ENCODE measurements around the gene ANGPTL7. TPM values are rescaled to one million over a fixed set of nuclear protein-coding genes. Genes with fewer than 3 reads are reported as not detected.
"Not testable (repeated sequence)": the region's sequence is repeated elsewhere in the genome, so short reads cannot be mapped to it uniquely, and the experiment has no call there.

ANGPTL7 gene
- polyA plus RNA-seq, 3 donors from 2014 or later, result not detected

GRCh38 chr1:11156441-11156840 is 32.7 kb upstream of the ANGPTL7 start:
- Mint-ChIP-seq H3K4me3 (no peak overlapping the region), H3K27ac (no peak overlapping the region), H3K36me3 (peaks cover 18 to 36% (median 23%) of the 10 kb centered on the region in 3 donors), H3K9me3 (no peaks in the 10 kb centered on the region), H3K4me1 (peaks cover 0 to 1% of the 10 kb centered on the region in 2 donors), H3K27me3 (ENCODE audit: low read depth in 3 of 3) (peaks cover 0 to 1% (median 0%) of the 10 kb centered on the region in 3 donors)
- DNase-seq, result no peak

GRCh38 chr1:11156963-11157362 is 32.2 kb upstream of the ANGPTL7 start:
- no peak for DNase-seq
- H3K4me1 Mint-ChIP-seq, result peaks cover 0 to 1% of the 10 kb centered on the region in 2 donors
- peaks cover 18 to 35% (median 23%) of the 10 kb centered on the region in 3 donors for H3K36me3 Mint-ChIP-seq
- H3K4me3 Mint-ChIP-seq, result no peak overlapping the region
- H3K27me3 Mint-ChIP-seq (ENCODE audit: low read depth in 3 of 3), result peaks cover 0 to 1% (median 0%) of the 10 kb centered on the region in 3 donors
- no peaks in the 10 kb centered on the region for H3K9me3 Mint-ChIP-seq
- no peak overlapping the region for H3K27ac Mint-ChIP-seq

- DNase-seq, result no peak
- peaks cover 0 to 1% of the 10 kb centered on the region in 2 donors for H3K4me1 Mint-ChIP-seq
- H3K27ac Mint-ChIP-seq, result no peak overlapping the region
- no peak overlapping the region for H3K4me3 Mint-ChIP-seq
- H3K27me3 Mint-ChIP-seq (ENCODE audit: low read depth in 3 of 3), result peaks cover 0 to 1% (median 0%) of the 10 kb centered on the region in 3 donors
- H3K9me3 Mint-ChIP-seq, result no peaks in the 10 kb centered on the region
- H3K36me3 Mint-ChIP-seq, result peaks cover 18 to 32% (median 23%) of the 10 kb centered on the region in 3 donors
Observed at GRCh38 chr1:11157394-11157793, 31.8 kb upstream of the ANGPTL7 start.

- DNase-seq, result no peak
- Mint-ChIP-seq H3K27ac (no peak overlapping the region), H3K4me1 (peaks cover 0 to 1% of the 10 kb centered on the region in 2 donors), H3K4me3 (no peak overlapping the region), H3K36me3 (peaks cover 14 to 28% (median 21%) of the 10 kb centered on the region in 3 donors), H3K9me3 (no peaks in the 10 kb centered on the region), H3K27me3 (ENCODE audit: low read depth in 3 of 3) (peaks cover 0 to 1% (median 0%) of the 10 kb centered on the region in 3 donors)
Observed at GRCh38 chr1:11157867-11158266, 31.3 kb upstream of the ANGPTL7 start.

GRCh38 chr1:11158291-11158690 is 30.9 kb upstream of the ANGPTL7 start:
- Mint-ChIP-seq H3K4me3 (no peak overlapping the region), H3K4me1 (peaks cover 0 to 1% of the 10 kb centered on the region in 2 donors), H3K36me3 (peaks cover 11 to 24% (median 17%) of the 10 kb centered on the region in 3 donors)

GRCh38 chr1:11158720-11159321 is 30.3 kb upstream of the ANGPTL7 start:
- peaks cover 0 to 1% (median 0%) of the 10 kb centered on the region in 3 donors for H3K27me3 Mint-ChIP-seq (ENCODE audit: low read depth in 3 of 3)
- H3K36me3 Mint-ChIP-seq, result peaks cover 11 to 28% (median 17%) of the 10 kb centered on the region in 3 donors
- peaks cover 0 to 1% of the 10 kb centered on the region in 2 donors for H3K4me1 Mint-ChIP-seq
- H3K4me3 Mint-ChIP-seq, result no peak overlapping the region
- no peak for DNase-seq
- no peaks in the 10 kb centered on the region for H3K9me3 Mint-ChIP-seq
- H3K27ac Mint-ChIP-seq, result no peak overlapping the region

More at GRCh38 chr1:11158291-11158690, 30.9 kb upstream of the ANGPTL7 start:
- DNase-seq, result no peak
- Mint-ChIP-seq H3K9me3 (no peaks in the 10 kb centered on the region), H3K27ac (peak overlapping the region in 1 of 6 donors; percentile 30), H3K27me3 (ENCODE audit: low read depth in 3 of 3) (peaks cover 0 to 1% (median 0%) of the 10 kb centered on the region in 3 donors)

- H3K36me3 Mint-ChIP-seq, result peaks cover 0 to 14% (median 6%) of the 10 kb centered on the region in 3 donors
- not testable (repeated sequence) for H3K27ac Mint-ChIP-seq; H3K4me1 Mint-ChIP-seq; H3K27me3 Mint-ChIP-seq (ENCODE audit: low read depth in 3 of 3); DNase-seq; H3K4me3 Mint-ChIP-seq; H3K9me3 Mint-ChIP-seq
Observed at GRCh38 chr1:11162752-11163151, 26.4 kb upstream of the ANGPTL7 start.

GRCh38 chr1:11166744-11167143 is 22.4 kb upstream of the ANGPTL7 start:
- H3K27me3 Mint-ChIP-seq (ENCODE audit: low read depth in 3 of 3); H3K4me3 Mint-ChIP-seq; H3K9me3 Mint-ChIP-seq; DNase-seq; H3K27ac Mint-ChIP-seq; H3K4me1 Mint-ChIP-seq: not testable (repeated sequence)
- H3K36me3 Mint-ChIP-seq, result peaks cover 0 to 12% (median 6%) of the 10 kb centered on the region in 3 donors

- Mint-ChIP-seq H3K4me3 (no peak overlapping the region), H3K27ac (peak overlapping the region in 2 of 6 donors; percentile 48 to 51), H3K36me3 (peaks cover 0 to 10% (median 8%) of the 10 kb centered on the region in 3 donors), H3K27me3 (ENCODE audit: low read depth in 3 of 3) (peaks cover 2 to 7% (median 3%) of the 10 kb centered on the region in 3 donors), H3K9me3 (no peaks in the 10 kb centered on the region), H3K4me1 (peaks cover 0 to 4% of the 10 kb centered on the region in 2 donors)
- DNase-seq, result no peak
Observed at GRCh38 chr1:11168731-11169130, 20.4 kb upstream of the ANGPTL7 start.

- no peaks in the 10 kb centered on the region for H3K9me3 Mint-ChIP-seq
- DNase-seq, result no peak
- peaks cover 0 to 10% (median 8%) of the 10 kb centered on the region in 3 donors for H3K36me3 Mint-ChIP-seq
- H3K4me1 Mint-ChIP-seq, result peaks cover 0 to 5% of the 10 kb centered on the region in 2 donors
- H3K27me3 Mint-ChIP-seq (ENCODE audit: low read depth in 3 of 3), result peaks cover 2 to 8% (median 3%) of the 10 kb centered on the region in 3 donors
- peak overlapping the region in 2 of 6 donors; percentile 16 to 58 for H3K27ac Mint-ChIP-seq
- H3K4me3 Mint-ChIP-seq, result no peak overlapping the region
Observed at GRCh38 chr1:11169202-11169601, 20.0 kb upstream of the ANGPTL7 start.

- Mint-ChIP-seq H3K36me3 (peaks cover 0 to 10% (median 8%) of the 10 kb centered on the region in 3 donors), H3K9me3 (no peaks in the 10 kb centered on the region), H3K4me3 (no peak overlapping the region), H3K27me3 (ENCODE audit: low read depth in 3 of 3) (peaks cover 2 to 8% (median 3%) of the 10 kb centered on the region in 3 donors), H3K4me1 (peaks cover 0 to 5% of the 10 kb centered on the region in 2 donors), H3K27ac (no peak overlapping the region)
- DNase-seq, result no peak
Observed at GRCh38 chr1:11170102-11170501, 19.1 kb upstream of the ANGPTL7 start.

- Mint-ChIP-seq H3K4me1 (peaks cover 0 to 5% of the 10 kb centered on the region in 2 donors), H3K9me3 (no peaks in the 10 kb centered on the region), H3K27me3 (ENCODE audit: low read depth in 3 of 3) (peaks cover 0 to 8% (median 2%) of the 10 kb centered on the region in 3 donors), H3K36me3 (peaks cover 4 to 5% (median 4%) of the 10 kb centered on the region in 3 donors), H3K4me3 (no peak overlapping the region), H3K27ac (peak overlapping the region in 2 of 6 donors; percentile 55 to 59)
- DNase-seq, result no peak
Observed at GRCh38 chr1:11174261-11174942, 14.8 kb upstream of the ANGPTL7 start.

- Mint-ChIP-seq H3K4me3 (no peak overlapping the region), H3K36me3 (peaks cover 4 to 15% (median 4%) of the 10 kb centered on the region in 3 donors), H3K27ac (no peak overlapping the region)
Observed at GRCh38 chr1:11175461-11175860, 13.7 kb upstream of the ANGPTL7 start.

GRCh38 chr1:11176081-11176706 is 13.0 kb upstream of the ANGPTL7 start:
- no peak for DNase-seq
- peaks cover 0 to 8% (median 2%) of the 10 kb centered on the region in 3 donors for H3K27me3 Mint-ChIP-seq (ENCODE audit: low read depth in 3 of 3)
- peaks cover 4 to 16% (median 8%) of the 10 kb centered on the region in 3 donors for H3K36me3 Mint-ChIP-seq
- peak overlapping the region in 1 of 6 donors; percentile 19 for H3K27ac Mint-ChIP-seq
- no peaks in the 10 kb centered on the region for H3K9me3 Mint-ChIP-seq
- H3K4me3 Mint-ChIP-seq, result no peak overlapping the region
- H3K4me1 Mint-ChIP-seq, result peaks cover 0 to 5% of the 10 kb centered on the region in 2 donors

More at GRCh38 chr1:11175461-11175860, 13.7 kb upstream of the ANGPTL7 start:
- DNase-seq, result no peak
- H3K4me1 Mint-ChIP-seq, result peaks cover 0 to 5% of the 10 kb centered on the region in 2 donors
- no peaks in the 10 kb centered on the region for H3K9me3 Mint-ChIP-seq
- H3K27me3 Mint-ChIP-seq (ENCODE audit: low read depth in 3 of 3), result peaks cover 0 to 8% (median 2%) of the 10 kb centered on the region in 3 donors

Measured in immature natural killer cell (primary cell).